Right atrium auricular region (tissue), 2 donors: ENCODE results near the gene DHRS3. TPM values are rescaled to one million over a fixed set of nuclear protein-coding genes. Genes with fewer than 3 reads are reported as not detected.

ENCODE experiments used
- DNase-seq: peaks from one replicate; pipeline ENCODE4 v3.0.0-alpha.2; 2019; ENCODE audit warnings: low spot score
- H3K27ac ChIP-seq, 2 donors: fragments of 200-600 bp; sonication (generic); 1 replicate in 1 of 2; 2 replicates in 1 of 2; pipeline ENCODE4 v1.5.1; 2016 to 2019
- H3K27me3 ChIP-seq, 2 donors: fragments of 200-600 bp; sonication (generic); one replicate each; pipeline versions ENCODE4 v1.5.1 to v1.6.0; 2017 to 2019
- H3K36me3 ChIP-seq: fragments of 200-600 bp; sonication (generic); one replicate; pipeline ENCODE4 v1.5.1; 2016
- H3K4me1 ChIP-seq, 2 donors: fragments of 200-600 bp; sonication (generic); one replicate each; pipeline versions ENCODE4 v1.5.1 to v1.6.0; 2017 to 2019
- H3K4me3 ChIP-seq, 2 donors: fragments of 200-600 bp; sonication (generic); 1 replicate in 1 of 2; 2 replicates in 1 of 2; pipeline ENCODE4 v1.5.1; 2017 to 2019; ENCODE audit warnings: mild to moderate bottlenecking in 1 of 2, moderate library complexity in 1 of 2
- H3K9me3 ChIP-seq, 2 donors: fragments of 200-600 bp; sonication (generic); one replicate each; pipeline ENCODE4 v1.5.1; 2019
- CTCF ChIP-seq, 2 donors: fragments of 200-600 bp; sonication (generic); IDR thresholded peaks; one replicate each; pipeline ENCODE4 v1.5.1; 2019; ENCODE audit warnings: antibody characterized with exemption in 2 of 2
- total RNA-seq, 2 donors: library from RNA; depleted of rRNA; stranded (reverse); fragments of >200 nt; gene quantifications; one replicate each; pipeline ENCODE4 v1.1.0, GENCODE V29; 2016

DHRS3 gene
- total RNA-seq, 2 donors from 2014 or later = 50.4 to 78.9 TPM

- TF ChIP-seq CTCF (IDR thresholded peaks at IDR 0.05) = no peak
- no peak for DNase-seq
- Histone ChIP-seq H3K36me3 (no peaks in the 10 kb centered on the region), H3K9me3 (no peaks in the 10 kb centered on the region), H3K4me3 (no peak overlapping the region), H3K27me3 (no peaks in the 10 kb centered on the region), H3K27ac (no peak overlapping the region), H3K4me1 (peaks cover 0 to 66% of the 10 kb centered on the region in 2 donors)
These were observed 73.0 kb downstream of the DHRS3 start for GRCh38 chr1:12544992-12545391.

- no peaks in the 10 kb centered on the region for H3K9me3 ChIP-seq
- no peak for TF ChIP-seq CTCF (IDR thresholded peaks at IDR 0.05)
- no peak overlapping the region for H3K27ac ChIP-seq
- H3K4me1 ChIP-seq = peaks cover 0 to 62% of the 10 kb centered on the region in 2 donors
- no peaks in the 10 kb centered on the region for H3K27me3 ChIP-seq
- DNase-seq = no peak
- H3K4me3 ChIP-seq = no peak overlapping the region
- no peaks in the 10 kb centered on the region for H3K36me3 ChIP-seq
These were observed 73.7 kb downstream of the DHRS3 start for GRCh38 chr1:12544357-12544756.

- Histone ChIP-seq H3K9me3 (no peaks in the 10 kb centered on the region), H3K27ac (peak overlapping the region in 1 of 2 donors; percentile 26), H3K4me3 (no peak overlapping the region), H3K36me3 (no peaks in the 10 kb centered on the region), H3K27me3 (no peaks in the 10 kb centered on the region), H3K4me1 (peaks cover 0 to 56% of the 10 kb centered on the region in 2 donors)
- no peak for DNase-seq
- TF ChIP-seq CTCF (IDR thresholded peaks at IDR 0.05) = no peak
These were observed 74.3 kb downstream of the DHRS3 start for GRCh38 chr1:12543740-12544154.

- H3K9me3 ChIP-seq = no peaks in the 10 kb centered on the region
- no peaks in the 10 kb centered on the region for H3K36me3 ChIP-seq
- peaks cover 0 to 48% of the 10 kb centered on the region in 2 donors for H3K4me1 ChIP-seq
- no peaks in the 10 kb centered on the region for H3K27me3 ChIP-seq
- no peak for DNase-seq
- H3K27ac ChIP-seq = peak overlapping the region in 1 of 2 donors; percentile 26
- H3K4me3 ChIP-seq = no peak overlapping the region
- no peak for TF ChIP-seq CTCF (IDR thresholded peaks at IDR 0.05)
These were observed 75.1 kb downstream of the DHRS3 start for GRCh38 chr1:12542616-12543592.

GRCh38 chr1:12542138-12542465 is 75.9 kb downstream of the DHRS3 start:
- H3K4me1 ChIP-seq = peaks cover 0 to 40% of the 10 kb centered on the region in 2 donors

More at GRCh38 chr1:12542138-12542465, 75.9 kb downstream of the DHRS3 start:
- no peak for DNase-seq
- Histone ChIP-seq H3K9me3 (no peaks in the 10 kb centered on the region), H3K36me3 (no peaks in the 10 kb centered on the region), H3K27ac (peak overlapping the region; percentile 49 to 68), H3K4me3 (no peak overlapping the region), H3K27me3 (no peaks in the 10 kb centered on the region)
- no peak for TF ChIP-seq CTCF (IDR thresholded peaks at IDR 0.05)
